ENCODE results near the gene SPR. TPM values are rescaled to one million over a fixed set of nuclear protein-coding genes. Genes with fewer than 3 reads are reported as not detected.

Gene SPR
- total and polyA plus RNA-seq, 2 donors (not counting 1 experiment from before 2014, with no cell fraction given), result not detected

- H3K36me3 ChIP-seq (replicated peaks in 1 of 2; ENCODE audit: control extremely low read depth in 1 of 2, control insufficient read depth in 1 of 2, extremely low read depth in 1 of 2, insufficient read depth in 2 of 2, low read length in 1 of 2), result no peaks in the 10 kb centered on the region
- H4K20me1 ChIP-seq (ENCODE audit: control insufficient read depth, insufficient read depth, low read length, poor library complexity, severe bottlenecking), result no peaks in the 10 kb centered on the region
- ATAC-seq (ENCODE audit: low read depth) (no peak), DNase-seq (no peak)
- H3K27ac Mint-ChIP-seq, result no peak overlapping the region
- WGBS (ENCODE audit: insufficient coverage), result 5% methylated on average over 10 of the region's 17 CpGs
- peak overlapping the region; percentile 81 for H3K4me3 Mint-ChIP-seq
- no peaks in the 10 kb centered on the region for H3K9me3 Mint-ChIP-seq (ENCODE audit: insufficient read depth)
- H3K4me1 ChIP-seq (ENCODE audit: control insufficient read depth in 2 of 2, insufficient read depth in 2 of 2, low read length in 2 of 2), result peaks cover 38 to 55% of the 10 kb centered on the region in 2 donors
- no peak overlapping the region for H3K4me3 ChIP-seq (ENCODE audit: control extremely low read depth in 1 of 5, extremely low read depth in 1 of 5, insufficient read depth in 1 of 5, low read depth in 2 of 5, low read length in 4 of 5)
- ChIA-PET POLR2A (no interaction called here), CTCF (interaction anchor here (1.0 kb wide), 1 partner anchor 263 kb away, joined by 4 read pairs; no protein-coding TSS in a partner anchor)
- no peaks in the 10 kb centered on the region for H3K79me2 ChIP-seq (ENCODE audit: control insufficient read depth, insufficient read depth, low read length)
- intact Hi-C loops (cut with micrococcal nuclease), result loop anchor here (5.0 kb wide), 3 partner anchors 198 to 1637 kb away; partner anchors contain the start of genes CYP26B1 and RAB11FIP5
- TF ChIP-seq CTCF (IDR thresholded peaks at IDR 0.05) (no peak), EZH2 (IDR thresholded peaks at IDR 0.05; ENCODE audit: borderline replicate concordance, insufficient read depth, low read depth, low read length, poor library complexity, severe bottlenecking) (no peak)
- peaks cover 65% of the 10 kb centered on the region for H3K27me3 Mint-ChIP-seq
- H3K4me2 ChIP-seq (replicated peaks; ENCODE audit: low read depth, low read length, poor library complexity, severe bottlenecking), result peak overlapping the region; percentile 96
- no peak overlapping the region for H3K9ac ChIP-seq (ENCODE audit: low read length)
- H3K27me3 ChIP-seq (replicated peaks in 1 of 4; ENCODE audit: control extremely low read depth in 1 of 4, control insufficient read depth in 3 of 4, insufficient read depth in 4 of 4, low read length in 3 of 4), result peaks cover 0 to 72% (median 66%) of the 10 kb centered on the region in 4 experiments
- H2AFZ ChIP-seq (ENCODE audit: insufficient read depth, low read depth, low read length, poor library complexity, severe bottlenecking), result no peak overlapping the region
- no peak overlapping the region for H3K27ac ChIP-seq (ENCODE audit: low read length in 2 of 2)
- peaks cover 0 to 36% (median 0%) of the 10 kb centered on the region in 3 donors for H3K9me3 ChIP-seq (ENCODE audit: control extremely low read depth in 1 of 3, control insufficient read depth in 2 of 3, insufficient read depth in 1 of 3, low read length in 2 of 3)
- H3K4me1 Mint-ChIP-seq, result peaks cover 37% of the 10 kb centered on the region
Observed at GRCh38 chr2:72914589-72915319, 27.5 kb downstream of the SPR start.

Data from B cell (primary cell).